ENCODE data around the gene CAPN3.

GRCh38 chr15:42363487-42363886, 4.2 kb downstream of the CAPN3 start:
- TF ChIP-seq FOS (IDR thresholded peaks at IDR 0.05; ENCODE audit: borderline replicate concordance, insufficient read depth, low read length), result no peak
- TF ChIP-seq CTCF (IDR thresholded peaks at IDR 0.05; ENCODE audit: extremely low read depth in 1 of 2, insufficient read depth in 1 of 2, low read depth in 1 of 2, low read length in 2 of 2), result no peak
- no peak for TF ChIP-seq JUN (IDR thresholded peaks at IDR 0.05; ENCODE audit: borderline replicate concordance, insufficient read depth, insufficient read length, low read depth)
- TF ChIP-seq POLR2A (IDR thresholded peaks at IDR 0.05; ENCODE audit: low read depth, low read length), result no peak
- TF ChIP-seq MAX (IDR thresholded peaks at IDR 0.05; ENCODE audit: insufficient read depth, insufficient read length), result no peak
- no peak for TF ChIP-seq EZH2 (IDR thresholded peaks at IDR 0.05; ENCODE audit: borderline replicate concordance, low read depth, low read length, severe bottlenecking)
- TF ChIP-seq MYC (IDR thresholded peaks at IDR 0.05; ENCODE audit: low read depth, low read length), result no peak
- no peak for TF ChIP-seq POLR2AphosphoS5 (IDR thresholded peaks at IDR 0.05; ENCODE audit: insufficient read depth, low read depth, low read length)

Measured in endothelial cell of umbilical vein (primary cell).